HepG2 (cell line): Measurements from ENCODE around the gene MAGEA9. TPM values are rescaled to one million over a fixed set of nuclear protein-coding genes. Genes with fewer than 3 reads are reported as not detected.

Experiments used
- ATAC-seq: fragments of 200-7000 bp; cut with Tn5 transposase; 3 replicates; pipeline ENCODE4 v1.9.1; 2020; ENCODE audit warnings: mild to moderate bottlenecking, moderate library complexity
- BruUV-seq: library from RNA; stranded (reverse); fragments of 400-500 nt; replicated peaks from 2 replicates; lab custom pipeline; 2021; lab: Mats Ljungman, UMichigan
- CTCF ChIA-PET: fragments of 300-600 bp; formaldehyde crosslinking; extraction: SDS; loops from one replicate; lab custom pipeline; 2021; ENCODE audit warnings: low total read pairs, inconsistent platforms, low intra/inter-chr PET ratio; lab: Yijun Ruan, JAX
- POLR2A ChIA-PET: fragments of 350-600 bp; sonication (Branson Sonifier 250); formaldehyde crosslinking; loops from one replicate; lab custom pipeline; 2020; ENCODE audit warnings: antibody characterized with exemption, inconsistent platforms; lab: Yijun Ruan, JAX
- DNase-seq: peaks from one replicate; pipeline ENCODE4 v3.0.0-alpha.2; 2015; ENCODE audit warnings: low spot score
- FAIRE-seq: peaks from 3 replicates; lab custom pipeline; 2011; peaks lifted over from hg19 to GRCh38; lab: Jason Lieb, UNC
- H2AFZ ChIP-seq: one replicate; pipeline ENCODE4 v1.6.1; 2011; ENCODE audit warnings: low read length, inconsistent platforms
- H3K27ac ChIP-seq: fragments of 300-600 bp; 3 replicates; pipeline ENCODE4 v1.8.0; 2011; ENCODE audit warnings: mixed run types, mild to moderate bottlenecking, mixed read lengths, low read length, inconsistent platforms; ENCODE audit not compliant: insufficient read depth; ENCODE audit errors: extremely low read length
- H3K27me3 ChIP-seq, 2 experiments: fragments of 200-600 bp in 1 of 2; 2 replicates in 1 of 2; 3 replicates in 1 of 2; pipeline versions ENCODE4 v1.6.0 to v1.8.0; 2011; ENCODE audit warnings: low read length in 2 of 2, mild to moderate bottlenecking in 2 of 2, moderate library complexity in 2 of 2, inconsistent platforms in 1 of 2; ENCODE audit not compliant: insufficient read depth in 2 of 2, control insufficient read depth in 1 of 2
- H3K36me3 ChIP-seq, 2 experiments: fragments of 200-600 bp in 1 of 2; replicated peaks in 1 of 2; 2 replicates in 1 of 2; 3 replicates in 1 of 2; pipeline versions ENCODE4 v1.5.1 to v1.8.0; 2011; ENCODE audit warnings: low read length in 2 of 2, inconsistent platforms in 1 of 2; ENCODE audit not compliant: insufficient read depth in 2 of 2, control insufficient read depth in 1 of 2
- H3K4me1 ChIP-seq: 2 replicates; pipeline ENCODE4 v1.5.1; 2012; ENCODE audit warnings: low read length, inconsistent platforms; ENCODE audit not compliant: insufficient read depth
- H3K4me2 ChIP-seq: 2 replicates; pipeline ENCODE4 v1.6.0; 2011; ENCODE audit warnings: low read depth, low read length, inconsistent platforms
- H3K4me3 ChIP-seq, 3 experiments: fragments of 200-600 bp in 1 of 3; sonication (generic), shearing (Covaris generic) in 1 of 3; replicated peaks in 1 of 3; 2 replicates each; pipeline ENCODE4 v1.5.1; 2011 to 2016; ENCODE audit warnings: low read length in 3 of 3, inconsistent platforms in 2 of 3, low read depth in 2 of 3, mild to moderate bottlenecking in 2 of 3, control low read depth in 1 of 3, mixed read lengths in 1 of 3; ENCODE audit not compliant: insufficient read depth in 1 of 3
- H3K79me2 ChIP-seq: one replicate; pipeline ENCODE4 v1.6.1; 2011; ENCODE audit warnings: low read length, inconsistent platforms; ENCODE audit not compliant: insufficient read depth
- H3K9ac ChIP-seq: 2 replicates; pipeline ENCODE4 v1.6.0; 2011; ENCODE audit warnings: mild to moderate bottlenecking, low read depth, low read length, inconsistent platforms; ENCODE audit not compliant: insufficient read depth
- H3K9me3 ChIP-seq: 2 replicates; pipeline ENCODE4 v1.5.1; 2012; ENCODE audit warnings: mild to moderate bottlenecking, low read length
- H4K20me1 ChIP-seq: 2 replicates; pipeline ENCODE4 v1.6.0; 2011; ENCODE audit warnings: inconsistent platforms, mild to moderate bottlenecking, low read length, moderate library complexity; ENCODE audit not compliant: insufficient read depth
- JUNB ChIP-seq: sonication (generic); formaldehyde crosslinking; IDR thresholded peaks from 2 replicates; pipeline ENCODE4 v1.8.0; 2022; ENCODE audit warnings: missing genetic modification reagents, mild to moderate bottlenecking, borderline replicate concordance
- NRL ChIP-seq: sonication (generic); formaldehyde crosslinking; IDR thresholded peaks from 2 replicates; pipeline ENCODE4 v1.5.0; 2020; ENCODE audit warnings: missing genetic modification reagents, mild to moderate bottlenecking, moderate library complexity, borderline replicate concordance
- RORA ChIP-seq: sonication (generic); formaldehyde crosslinking; IDR thresholded peaks from 2 replicates; pipeline ENCODE4 v1.5.0; 2020; ENCODE audit warnings: mild to moderate bottlenecking, missing genetic modification reagents, moderate library complexity
- SIX1 ChIP-seq: sonication (generic); formaldehyde crosslinking; IDR thresholded peaks from 2 replicates; pipeline ENCODE4 v1.4.0; 2020; ENCODE audit warnings: missing genetic modification reagents, borderline replicate concordance
- STAG1 ChIP-seq: sonication (generic); formaldehyde crosslinking; IDR thresholded peaks from 2 replicates; pipeline ENCODE4 v1.4.0; 2020; ENCODE audit warnings: missing genetic modification reagents
- TFDP2 ChIP-seq: sonication (generic); formaldehyde crosslinking; IDR thresholded peaks from 2 replicates; pipeline ENCODE4 v1.4.0; 2020; ENCODE audit warnings: missing genetic modification reagents
- TMF1 ChIP-seq: sonication (generic); formaldehyde crosslinking; IDR thresholded peaks from 2 replicates; pipeline ENCODE4 v1.8.1; 2022; ENCODE audit warnings: low read depth, missing genetic modification reagents
- ZBTB4 ChIP-seq: sonication (generic); formaldehyde crosslinking; IDR thresholded peaks from 2 replicates; pipeline ENCODE4 v1.4.0; 2020; ENCODE audit warnings: missing genetic modification reagents, mild to moderate bottlenecking, borderline replicate concordance
- ZFP90 ChIP-seq: sonication (generic); formaldehyde crosslinking; IDR thresholded peaks from 2 replicates; pipeline ENCODE4 v1.8.0; 2022; ENCODE audit warnings: missing genetic modification reagents, mild to moderate bottlenecking, inconsistent platforms, borderline replicate concordance
- ZNF441 ChIP-seq: sonication (generic); formaldehyde crosslinking; IDR thresholded peaks from 2 replicates; pipeline ENCODE4 v1.7.0; 2021; ENCODE audit warnings: missing genetic modification reagents, borderline replicate concordance
- ZNF619 ChIP-seq: sonication (generic); formaldehyde crosslinking; IDR thresholded peaks from 2 replicates; pipeline ENCODE4 v1.4.0; 2020; ENCODE audit warnings: mild to moderate bottlenecking, missing genetic modification reagents
- ZNF674 ChIP-seq: sonication (generic); formaldehyde crosslinking; IDR thresholded peaks from 2 replicates; pipeline ENCODE4 v1.5.0; 2020; ENCODE audit warnings: low read depth, mild to moderate bottlenecking, missing genetic modification reagents
- ZNF878 ChIP-seq: sonication (generic); formaldehyde crosslinking; IDR thresholded peaks from 2 replicates; pipeline ENCODE4 v1.8.1; 2023; ENCODE audit warnings: mild to moderate bottlenecking, missing genetic modification reagents, moderate library complexity
- WGBS: methylation state at CpG from one replicate; pipeline ENCODE4 v1.1.6; 2017; ENCODE audit warnings: low lambda C conversion rate; 5-methylcytosine and 5-hydroxymethylcytosine counted together
- in situ Hi-C: cut with HindIII; loops from 2 replicates; pipeline ENCODE4 v1.10.0; 2017; ENCODE audit warnings: low pct_unique_long_range_greater_than_20kb; ENCODE audit not compliant: extremely low pct_ligation_motif_present
- intact Hi-C: fragments of 100-400 bp; cut with micrococcal nuclease; formaldehyde crosslinking; loops from one replicate; pipeline ENCODE4 v1.10.0; 2022; ENCODE audit not compliant: unreplicated experiment
- polyA plus RNA-seq, 8 experiments: library from polyadenylated mRNA; depleted of rRNA in 3 of 8; stranded (reverse) in 7 of 8; unstranded in 1 of 8; fragments of >200 nt; fragmentation: Illumina TruSeq in 4 of 8; extraction: Trizol in 4 of 8; gene quantifications; 2 replicates each; pipeline versions ENCODE4 v1.2.1 to v1.2.3, GENCODE V29; 2011 to 2016; ENCODE audit warnings: low read depth in 4 of 8, missing spikeins in 1 of 8, mixed read lengths in 1 of 8; ENCODE audit not compliant: insufficient read depth in 1 of 8
- total RNA-seq, 5 experiments: library from RNA; depleted of rRNA; stranded (reverse); fragments of >200 nt; fragmentation: Illumina TruSeq; extraction: Trizol; gene quantifications; 2 replicates each; pipeline ENCODE4 v1.2.3, GENCODE V29; 2016; ENCODE audit warnings: low read depth in 1 of 5
- TF ChIP-seq, protein P1 (sequence below): sonication (generic); formaldehyde crosslinking; IDR thresholded peaks from 2 replicates; pipeline ENCODE4 v1.5.0; 2020; ENCODE audit warnings: mild to moderate bottlenecking, missing genetic modification reagents, moderate library complexity
- TF ChIP-seq, protein P2 (sequence below): sonication (generic); formaldehyde crosslinking; IDR thresholded peaks from 2 replicates; pipeline ENCODE4 v1.4.0; 2020; ENCODE audit warnings: missing genetic modification reagents

The MAGEA9 gene
- total and polyA plus RNA-seq, 2 of the 13 experiments (the other 11 are each of a cell fraction or from before 2014, with no cell fraction given), result 0.07 TPM; not detected in 1

DNA sequence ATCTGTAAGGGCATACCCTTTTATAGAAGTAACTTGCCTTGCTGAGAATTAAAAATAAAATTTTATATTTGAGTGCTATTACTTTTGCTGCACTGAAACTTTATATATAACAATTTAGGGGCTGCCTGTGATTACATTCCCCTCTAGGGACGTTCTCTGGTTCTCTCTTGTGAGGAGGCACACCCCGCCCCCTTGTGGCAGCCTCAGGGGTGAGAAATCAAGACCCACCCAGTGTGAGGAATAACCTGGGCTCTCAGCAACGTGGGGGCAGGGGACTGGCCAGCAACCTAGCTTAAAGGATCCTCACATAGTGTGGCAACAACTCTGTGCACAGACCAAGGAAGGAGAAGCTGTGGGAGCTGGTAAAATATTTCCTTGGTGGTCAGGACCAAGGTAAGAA lies 43.7 kb downstream of the MAGEA9 start:
- FAIRE-seq, result no peak
- no peak overlapping the region for H3K9ac ChIP-seq
- H3K4me3 ChIP-seq, result no peak overlapping the region
- no peaks in the 10 kb centered on the region for H3K9me3 ChIP-seq
- ChIA-PET CTCF (no interaction called here), POLR2A (no interaction called here)
- in situ Hi-C loops, result no loop called here
- no peak overlapping the region for H2AFZ ChIP-seq
- no peaks in the 10 kb centered on the region for H3K36me3 ChIP-seq
- H3K27me3 ChIP-seq, result no peaks in the 10 kb centered on the region
- ATAC-seq, result no peak
- peak; percentile 2 for DNase-seq
- H3K4me1 ChIP-seq, result no peaks in the 10 kb centered on the region
- intact Hi-C loops, result no loop called here
- H3K4me2 ChIP-seq, result no peak overlapping the region
- H3K79me2 ChIP-seq, result no peaks in the 10 kb centered on the region
- no peaks in the 10 kb centered on the region for H4K20me1 ChIP-seq
- no TSS peak for BruUV-seq
- 4% methylated on average over 3 of the region's 3 CpGs for WGBS
- no peak overlapping the region for H3K27ac ChIP-seq
- TF ChIP-seq, protein P1, sequence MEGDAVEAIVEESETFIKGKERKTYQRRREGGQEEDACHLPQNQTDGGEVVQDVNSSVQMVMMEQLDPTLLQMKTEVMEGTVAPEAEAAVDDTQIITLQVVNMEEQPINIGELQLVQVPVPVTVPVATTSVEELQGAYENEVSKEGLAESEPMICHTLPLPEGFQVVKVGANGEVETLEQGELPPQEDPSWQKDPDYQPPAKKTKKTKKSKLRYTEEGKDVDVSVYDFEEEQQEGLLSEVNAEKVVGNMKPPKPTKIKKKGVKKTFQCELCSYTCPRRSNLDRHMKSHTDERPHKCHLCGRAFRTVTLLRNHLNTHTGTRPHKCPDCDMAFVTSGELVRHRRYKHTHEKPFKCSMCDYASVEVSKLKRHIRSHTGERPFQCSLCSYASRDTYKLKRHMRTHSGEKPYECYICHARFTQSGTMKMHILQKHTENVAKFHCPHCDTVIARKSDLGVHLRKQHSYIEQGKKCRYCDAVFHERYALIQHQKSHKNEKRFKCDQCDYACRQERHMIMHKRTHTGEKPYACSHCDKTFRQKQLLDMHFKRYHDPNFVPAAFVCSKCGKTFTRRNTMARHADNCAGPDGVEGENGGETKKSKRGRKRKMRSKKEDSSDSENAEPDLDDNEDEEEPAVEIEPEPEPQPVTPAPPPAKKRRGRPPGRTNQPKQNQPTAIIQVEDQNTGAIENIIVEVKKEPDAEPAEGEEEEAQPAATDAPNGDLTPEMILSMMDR, result peak; percentile 50
- TF ChIP-seq ZNF674 (CRISPR knock-in tag), result no peak
- TF ChIP-seq RORA (CRISPR knock-in tag), result no peak
- TF ChIP-seq NRL, result no peak
- no peak for TF ChIP-seq JUNB (CRISPR knock-in tag)
- no peak for TF ChIP-seq TMF1 (CRISPR knock-in tag)
- TF ChIP-seq ZBTB4 (CRISPR knock-in tag), result no peak
- TF ChIP-seq ZFP90, result no peak
- no peak for TF ChIP-seq ZNF619 (CRISPR knock-in tag)
- no peak for TF ChIP-seq TFDP2
- TF ChIP-seq, protein P2, sequence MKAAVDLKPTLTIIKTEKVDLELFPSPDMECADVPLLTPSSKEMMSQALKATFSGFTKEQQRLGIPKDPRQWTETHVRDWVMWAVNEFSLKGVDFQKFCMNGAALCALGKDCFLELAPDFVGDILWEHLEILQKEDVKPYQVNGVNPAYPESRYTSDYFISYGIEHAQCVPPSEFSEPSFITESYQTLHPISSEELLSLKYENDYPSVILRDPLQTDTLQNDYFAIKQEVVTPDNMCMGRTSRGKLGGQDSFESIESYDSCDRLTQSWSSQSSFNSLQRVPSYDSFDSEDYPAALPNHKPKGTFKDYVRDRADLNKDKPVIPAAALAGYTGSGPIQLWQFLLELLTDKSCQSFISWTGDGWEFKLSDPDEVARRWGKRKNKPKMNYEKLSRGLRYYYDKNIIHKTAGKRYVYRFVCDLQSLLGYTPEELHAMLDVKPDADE (CRISPR knock-in tag), result no peak
- no peak for TF ChIP-seq ZNF441
- 0 out of 2 replicates have a peak, but pooled peaks have one; percentile 9 for TF ChIP-seq STAG1 (CRISPR knock-in tag)
- no peak for TF ChIP-seq ZNF878
- TF ChIP-seq SIX1 (CRISPR knock-in tag), result no peak
